ENCODE measurements around the gene TMC4.
"Not testable (repeated sequence)": the region's sequence is repeated elsewhere in the genome, so short reads cannot be mapped to it uniquely, and the experiment has no call there.

Gene TMC4

DNA sequence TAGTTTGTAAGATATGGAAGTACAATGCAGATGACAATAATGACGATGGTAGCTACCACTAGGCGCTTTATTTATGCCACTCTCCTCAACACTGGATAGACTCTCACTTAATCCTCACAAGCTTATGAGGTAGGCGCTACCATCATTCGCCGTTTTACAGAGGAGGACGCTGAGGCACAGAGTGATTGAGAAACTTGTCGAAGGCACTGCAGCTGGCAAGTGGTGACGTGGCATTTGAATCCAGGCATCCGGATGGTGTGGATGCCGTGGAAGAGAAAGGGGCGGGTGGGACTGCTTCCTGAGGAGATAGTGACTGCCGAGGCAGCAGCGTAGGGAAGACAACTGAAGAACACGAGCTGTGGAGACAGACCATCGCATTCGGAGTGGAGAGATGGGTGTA is 26.4 kb upstream of the TMC4 start:
- no peak for DNase-seq (ENCODE audit: low read depth)
- TF ChIP-seq, protein P1, sequence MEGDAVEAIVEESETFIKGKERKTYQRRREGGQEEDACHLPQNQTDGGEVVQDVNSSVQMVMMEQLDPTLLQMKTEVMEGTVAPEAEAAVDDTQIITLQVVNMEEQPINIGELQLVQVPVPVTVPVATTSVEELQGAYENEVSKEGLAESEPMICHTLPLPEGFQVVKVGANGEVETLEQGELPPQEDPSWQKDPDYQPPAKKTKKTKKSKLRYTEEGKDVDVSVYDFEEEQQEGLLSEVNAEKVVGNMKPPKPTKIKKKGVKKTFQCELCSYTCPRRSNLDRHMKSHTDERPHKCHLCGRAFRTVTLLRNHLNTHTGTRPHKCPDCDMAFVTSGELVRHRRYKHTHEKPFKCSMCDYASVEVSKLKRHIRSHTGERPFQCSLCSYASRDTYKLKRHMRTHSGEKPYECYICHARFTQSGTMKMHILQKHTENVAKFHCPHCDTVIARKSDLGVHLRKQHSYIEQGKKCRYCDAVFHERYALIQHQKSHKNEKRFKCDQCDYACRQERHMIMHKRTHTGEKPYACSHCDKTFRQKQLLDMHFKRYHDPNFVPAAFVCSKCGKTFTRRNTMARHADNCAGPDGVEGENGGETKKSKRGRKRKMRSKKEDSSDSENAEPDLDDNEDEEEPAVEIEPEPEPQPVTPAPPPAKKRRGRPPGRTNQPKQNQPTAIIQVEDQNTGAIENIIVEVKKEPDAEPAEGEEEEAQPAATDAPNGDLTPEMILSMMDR (IDR thresholded peaks at IDR 0.05; ENCODE audit: control insufficient read depth, extremely low read depth, insufficient read depth): no peak
- no peak overlapping the region for H3K4me3 ChIP-seq (ENCODE audit: low read depth, low read length)

DNA sequence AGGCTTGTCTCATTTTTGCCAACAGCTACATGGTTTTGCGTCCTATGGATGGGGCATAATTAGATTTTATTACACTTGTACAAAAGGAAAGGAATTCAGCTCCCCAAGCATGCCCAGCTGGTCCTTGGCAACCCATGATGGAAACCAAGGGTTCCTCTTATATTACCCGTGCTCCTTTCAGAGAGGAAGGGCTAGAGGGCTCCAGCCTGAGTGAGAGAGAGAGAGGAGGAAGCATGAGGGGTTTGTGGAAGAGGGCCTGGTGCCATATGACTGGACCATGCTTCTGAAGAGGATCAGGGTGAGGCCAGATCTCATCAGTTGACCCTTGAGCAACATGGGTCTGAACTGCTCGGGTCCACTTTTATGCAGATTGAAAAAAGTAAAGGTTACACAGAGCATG is 24.2 kb upstream of the TMC4 start:
- DNase-seq (ENCODE audit: low read depth): no peak
- H3K4me3 ChIP-seq (ENCODE audit: low read depth, low read length): no peak overlapping the region
- TF ChIP-seq, protein P1 (IDR thresholded peaks at IDR 0.05; ENCODE audit: control insufficient read depth, extremely low read depth, insufficient read depth): no peak

DNA sequence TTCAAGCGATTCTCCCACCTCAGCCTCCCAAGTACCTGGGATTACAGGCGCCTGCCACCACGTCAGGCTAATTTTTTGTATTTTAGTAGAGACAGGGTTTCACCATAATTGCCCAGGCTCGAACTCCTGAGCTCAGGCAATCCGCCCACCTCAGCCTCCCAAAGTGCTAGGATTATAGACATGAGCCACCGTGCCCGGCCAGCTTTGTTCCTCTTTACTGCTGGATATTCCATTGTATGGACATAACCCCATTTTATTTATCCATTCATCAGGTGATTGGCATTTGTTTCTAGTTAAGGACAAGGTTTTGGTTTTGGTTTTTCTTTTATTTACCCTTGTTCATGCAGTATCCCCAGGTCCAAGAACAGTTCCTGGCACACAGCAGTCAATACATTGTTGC is 23.6 kb upstream of the TMC4 start:
- no peak for DNase-seq (ENCODE audit: low read depth)
- H3K4me3 ChIP-seq (ENCODE audit: low read depth, low read length): no peak overlapping the region
- TF ChIP-seq, protein P1 (IDR thresholded peaks at IDR 0.05; ENCODE audit: control insufficient read depth, extremely low read depth, insufficient read depth): no peak

DNA sequence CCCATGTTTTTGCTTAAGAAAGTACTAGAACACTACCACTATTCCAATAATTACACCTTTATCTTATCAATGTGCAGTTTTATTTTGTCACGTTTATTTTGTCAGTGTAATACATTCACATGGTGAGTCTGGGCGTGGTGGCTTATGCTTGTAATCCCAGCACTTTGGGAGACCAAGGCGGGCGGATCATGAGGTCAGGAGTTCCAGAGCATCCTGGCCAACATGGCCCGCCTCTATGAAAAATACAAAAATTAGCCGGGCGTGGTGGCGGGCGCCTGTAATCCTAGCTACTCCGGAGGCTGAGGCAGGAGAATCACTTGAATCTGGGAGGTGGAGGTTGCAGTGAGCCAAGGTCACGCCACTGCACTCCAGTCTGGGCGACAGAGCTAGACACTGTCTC is 21.5 kb upstream of the TMC4 start:
- not testable (repeated sequence) for DNase-seq (ENCODE audit: low read depth); H3K4me3 ChIP-seq (ENCODE audit: low read depth, low read length)

DNA sequence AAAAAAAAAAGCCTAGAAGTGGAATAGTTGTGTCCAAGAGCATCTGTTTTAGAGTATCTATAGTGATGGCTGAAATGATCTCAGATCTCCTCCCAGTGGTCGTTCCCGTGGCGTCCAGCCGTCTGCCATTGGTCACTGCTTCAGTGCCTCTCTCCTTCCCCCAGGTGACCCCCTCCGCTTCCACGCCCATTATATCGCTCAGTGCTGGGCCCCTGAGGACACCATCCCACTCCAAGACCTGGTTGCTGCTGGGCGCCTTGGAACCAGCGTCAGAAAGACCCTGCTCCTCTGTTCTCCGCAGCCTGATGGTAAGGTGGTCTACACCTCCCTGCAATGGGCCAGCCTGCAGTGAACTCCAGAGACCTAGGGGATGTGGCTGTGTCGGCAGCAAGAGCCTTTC is 20.1 kb upstream of the TMC4 start:
- H3K4me3 ChIP-seq (ENCODE audit: low read depth, low read length): no peak overlapping the region
- DNase-seq (ENCODE audit: low read depth): no peak
- TF ChIP-seq, protein P1 (IDR thresholded peaks at IDR 0.05; ENCODE audit: control insufficient read depth, extremely low read depth, insufficient read depth): no peak

DNA sequence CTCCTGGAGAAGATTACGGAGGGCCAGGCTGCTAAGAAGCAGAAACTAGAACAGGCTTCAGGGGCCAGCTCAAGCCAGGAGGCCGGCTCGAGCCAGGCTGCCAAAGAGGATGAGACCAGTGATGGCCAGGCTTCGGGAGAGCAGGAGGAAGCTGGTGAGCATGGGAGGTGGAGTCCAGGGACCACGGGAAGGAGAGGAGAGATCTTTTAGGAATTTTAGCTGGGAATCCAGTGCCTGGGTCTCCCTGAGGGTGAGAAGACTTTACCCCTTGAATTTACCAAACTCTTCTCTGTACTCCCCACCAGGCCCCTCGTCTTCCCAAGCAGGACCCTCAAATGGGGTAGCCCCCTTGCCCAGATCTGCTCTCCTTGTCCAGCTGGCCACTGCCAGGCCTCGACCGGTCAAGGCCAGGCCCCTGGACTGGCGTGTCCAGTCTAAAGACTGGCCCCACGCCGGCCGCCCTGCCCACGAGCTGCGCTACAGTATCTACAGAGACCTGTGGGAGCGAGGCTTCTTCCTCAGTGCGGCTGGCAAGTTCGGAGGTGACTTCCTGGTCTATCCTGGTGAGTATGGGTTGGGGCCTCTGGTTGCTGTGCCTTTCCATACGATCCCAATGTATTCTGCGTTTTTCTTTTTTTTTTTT is 19.0 kb upstream of the TMC4 start:
- TF ChIP-seq, protein P1 (IDR thresholded peaks at IDR 0.05; ENCODE audit: control insufficient read depth, extremely low read depth, insufficient read depth): no peak

DNA sequence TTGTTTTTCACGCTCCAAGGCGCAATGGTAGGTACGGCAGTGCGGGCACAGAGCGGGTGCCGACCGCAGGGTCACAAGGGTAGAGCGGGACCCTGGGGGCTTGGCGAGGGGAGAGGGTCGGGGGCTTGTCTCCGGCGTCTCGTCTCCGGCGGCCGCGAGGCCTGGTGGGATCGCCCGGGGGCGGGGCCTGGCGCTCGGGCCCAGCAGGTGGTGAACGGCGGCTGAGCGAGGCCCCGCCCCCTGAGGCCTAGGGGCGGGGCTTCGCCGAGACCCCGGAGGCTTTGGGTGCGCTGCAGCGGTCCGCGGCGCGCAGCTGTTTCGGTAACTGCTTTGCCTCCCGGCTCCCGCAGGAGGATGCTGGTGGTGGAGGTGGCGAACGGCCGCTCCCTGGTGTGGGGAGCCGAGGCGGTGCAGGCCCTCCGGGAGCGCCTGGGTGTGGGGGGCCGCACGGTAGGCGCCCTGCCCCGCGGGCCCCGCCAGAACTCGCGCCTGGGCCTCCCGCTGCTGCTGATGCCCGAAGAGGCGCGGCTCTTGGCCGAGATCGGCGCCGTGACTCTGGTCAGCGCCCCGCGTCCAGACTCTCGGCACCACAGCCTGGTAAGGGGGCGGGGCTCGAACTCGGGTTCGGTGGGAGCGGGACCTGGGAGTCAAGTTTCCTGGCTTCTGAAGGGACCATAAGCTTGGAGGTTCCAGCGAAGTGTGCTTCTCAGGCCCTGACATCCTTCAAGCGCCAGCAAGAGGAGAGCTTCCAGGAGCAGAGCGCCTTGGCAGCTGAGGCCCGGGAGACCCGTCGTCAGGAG is 18.3 kb upstream of the TMC4 start, which contains the start of gene TSEN34:
Gene TSEN34 (plus strand): TSS at position 298 of the 800 bp plus-strand sequence. CDS start 57 bp downstream, at position 355.
- DNase-seq (ENCODE audit: low read depth): no peak
- peak within 1 kb of the TSS; percentile 83 for H3K4me3 ChIP-seq (ENCODE audit: low read depth, low read length)

More for the DNA sequence above, 19.0 kb upstream of the TMC4 start:
- peak overlapping the region; percentile 83 for H3K4me3 ChIP-seq (ENCODE audit: low read depth, low read length)
- DNase-seq (ENCODE audit: low read depth): no peak

More for the DNA sequence above, 18.3 kb upstream of the TMC4 start, which contains the start of gene TSEN34:
- TF ChIP-seq, protein P1 (IDR thresholded peaks at IDR 0.05; ENCODE audit: control insufficient read depth, extremely low read depth, insufficient read depth): no peak

All from LNCaP clone FGC (cell line).